Cerebellar cortex (tissue), 1 donor: Measurements from ENCODE around the gene MYO1B.

ENCODE experiments used
- DNase-seq: peaks from one replicate; pipeline ENCODE4 v3.0.0-alpha.2; 2015; ENCODE audit warnings: low spot score

The MYO1B gene

GRCh38 chr2:191262436-191262835, 17.2 kb downstream of the MYO1B start:
- no peak for DNase-seq

- DNase-seq: no peak
These were observed 17.8 kb downstream of the MYO1B start for GRCh38 chr2:191263050-191263449.

- no peak for DNase-seq
These were observed 19.5 kb downstream of the MYO1B start for GRCh38 chr2:191264647-191265081.

- no peak for DNase-seq
These were observed 20.3 kb downstream of the MYO1B start for GRCh38 chr2:191265311-191266170.

GRCh38 chr2:191266201-191266600, 21.0 kb downstream of the MYO1B start:
- no peak for DNase-seq

- no peak for DNase-seq
These were observed 23.4 kb downstream of the MYO1B start for GRCh38 chr2:191268596-191268995.

GRCh38 chr2:191270306-191271161, 25.3 kb downstream of the MYO1B start:
- DNase-seq: no peak

- no peak for DNase-seq
These were observed 26.9 kb downstream of the MYO1B start for GRCh38 chr2:191272064-191272463.

- no peak for DNase-seq
These were observed 29.2 kb downstream of the MYO1B start for GRCh38 chr2:191274413-191274815.

GRCh38 chr2:191276792-191277465, 31.7 kb downstream of the MYO1B start:
- DNase-seq: no peak

- DNase-seq: no peak
These were observed 35.1 kb downstream of the MYO1B start for GRCh38 chr2:191280290-191280689.

GRCh38 chr2:191280834-191281756, 35.9 kb downstream of the MYO1B start:
- DNase-seq: no peak

GRCh38 chr2:191285252-191285651, 40.0 kb downstream of the MYO1B start:
- DNase-seq: no peak

- DNase-seq: no peak
These were observed 42.6 kb downstream of the MYO1B start for GRCh38 chr2:191287820-191288219.

- DNase-seq: no peak
These were observed 43.8 kb downstream of the MYO1B start for GRCh38 chr2:191289049-191289448.

GRCh38 chr2:191291471-191291870, 46.3 kb downstream of the MYO1B start:
- DNase-seq: no peak

- DNase-seq: no peak
These were observed 47.7 kb downstream of the MYO1B start for GRCh38 chr2:191292869-191293268.

- no peak for DNase-seq
These were observed 49.9 kb downstream of the MYO1B start for GRCh38 chr2:191295088-191295487.

- DNase-seq: no peak
These were observed 51.1 kb downstream of the MYO1B start for GRCh38 chr2:191296083-191297006.

GRCh38 chr2:191297033-191297432, 51.8 kb downstream of the MYO1B start:
- DNase-seq: no peak
